HepG2 (cell line): ENCODE results near the gene ASB4. TPM values are rescaled to one million over a fixed set of nuclear protein-coding genes. Genes with fewer than 3 reads are reported as not detected.

Experiments used
- ATAC-seq: fragments of 200-7000 bp; cut with Tn5 transposase; 3 replicates; pipeline ENCODE4 v1.9.1; 2020; ENCODE audit warnings: mild to moderate bottlenecking, moderate library complexity
- BruUV-seq: library from RNA; stranded (reverse); fragments of 400-500 nt; replicated peaks from 2 replicates; lab custom pipeline; 2021; lab: Mats Ljungman, UMichigan
- CTCF ChIA-PET: fragments of 300-600 bp; formaldehyde crosslinking; extraction: SDS; loops from one replicate; lab custom pipeline; 2021; ENCODE audit warnings: low total read pairs, inconsistent platforms, low intra/inter-chr PET ratio; lab: Yijun Ruan, JAX
- POLR2A ChIA-PET: fragments of 350-600 bp; sonication (Branson Sonifier 250); formaldehyde crosslinking; loops from one replicate; lab custom pipeline; 2020; ENCODE audit warnings: antibody characterized with exemption, inconsistent platforms; lab: Yijun Ruan, JAX
- DNase-seq: peaks from one replicate; pipeline ENCODE4 v3.0.0-alpha.2; 2015; ENCODE audit warnings: low spot score
- FAIRE-seq: peaks from 3 replicates; lab custom pipeline; 2011; peaks lifted over from hg19 to GRCh38; lab: Jason Lieb, UNC
- H2AFZ ChIP-seq: one replicate; pipeline ENCODE4 v1.6.1; 2011; ENCODE audit warnings: low read length, inconsistent platforms
- H3K27ac ChIP-seq: fragments of 300-600 bp; 3 replicates; pipeline ENCODE4 v1.8.0; 2011; ENCODE audit warnings: mixed run types, mild to moderate bottlenecking, mixed read lengths, low read length, inconsistent platforms; ENCODE audit not compliant: insufficient read depth; ENCODE audit errors: extremely low read length
- H3K27me3 ChIP-seq, 2 experiments: fragments of 200-600 bp in 1 of 2; 2 replicates in 1 of 2; 3 replicates in 1 of 2; pipeline versions ENCODE4 v1.6.0 to v1.8.0; 2011; ENCODE audit warnings: low read length in 2 of 2, mild to moderate bottlenecking in 2 of 2, moderate library complexity in 2 of 2, inconsistent platforms in 1 of 2; ENCODE audit not compliant: insufficient read depth in 2 of 2, control insufficient read depth in 1 of 2
- H3K36me3 ChIP-seq, 2 experiments: fragments of 200-600 bp in 1 of 2; replicated peaks in 1 of 2; 2 replicates in 1 of 2; 3 replicates in 1 of 2; pipeline versions ENCODE4 v1.5.1 to v1.8.0; 2011; ENCODE audit warnings: low read length in 2 of 2, inconsistent platforms in 1 of 2; ENCODE audit not compliant: insufficient read depth in 2 of 2, control insufficient read depth in 1 of 2
- H3K4me1 ChIP-seq: 2 replicates; pipeline ENCODE4 v1.5.1; 2012; ENCODE audit warnings: low read length, inconsistent platforms; ENCODE audit not compliant: insufficient read depth
- H3K4me2 ChIP-seq: 2 replicates; pipeline ENCODE4 v1.6.0; 2011; ENCODE audit warnings: low read depth, low read length, inconsistent platforms
- H3K4me3 ChIP-seq, 3 experiments: fragments of 200-600 bp in 1 of 3; sonication (generic), shearing (Covaris generic) in 1 of 3; replicated peaks in 1 of 3; 2 replicates each; pipeline ENCODE4 v1.5.1; 2011 to 2016; ENCODE audit warnings: low read length in 3 of 3, inconsistent platforms in 2 of 3, low read depth in 2 of 3, mild to moderate bottlenecking in 2 of 3, control low read depth in 1 of 3, mixed read lengths in 1 of 3; ENCODE audit not compliant: insufficient read depth in 1 of 3
- H3K79me2 ChIP-seq: one replicate; pipeline ENCODE4 v1.6.1; 2011; ENCODE audit warnings: low read length, inconsistent platforms; ENCODE audit not compliant: insufficient read depth
- H3K9ac ChIP-seq: 2 replicates; pipeline ENCODE4 v1.6.0; 2011; ENCODE audit warnings: mild to moderate bottlenecking, low read depth, low read length, inconsistent platforms; ENCODE audit not compliant: insufficient read depth
- H3K9me3 ChIP-seq: 2 replicates; pipeline ENCODE4 v1.5.1; 2012; ENCODE audit warnings: mild to moderate bottlenecking, low read length
- H4K20me1 ChIP-seq: 2 replicates; pipeline ENCODE4 v1.6.0; 2011; ENCODE audit warnings: inconsistent platforms, mild to moderate bottlenecking, low read length, moderate library complexity; ENCODE audit not compliant: insufficient read depth
- AHR ChIP-seq: IDR thresholded peaks from 2 replicates; pipeline ENCODE4 v1.6.1; 2018; ENCODE audit warnings: missing genetic modification reagents, missing compliant biosample characterization
- FOSL1 ChIP-seq: sonication (generic); formaldehyde crosslinking; IDR thresholded peaks from 2 replicates; pipeline ENCODE4 v1.9.0; 2021; ENCODE audit warnings: missing genetic modification reagents, borderline replicate concordance
- HMGA1 ChIP-seq: sonication (generic); formaldehyde crosslinking; conservative IDR thresholded peaks from 2 replicates; pipeline ENCODE4 v1.4.0; 2020; ENCODE audit warnings: missing genetic modification reagents
- HMGXB4 ChIP-seq, 2 experiments: sonication (generic) in 1 of 2; formaldehyde crosslinking in 1 of 2; IDR thresholded peaks; 2 replicates each; pipeline versions ENCODE4 v1.4.0 to v1.6.1; 2018 to 2020; ENCODE audit warnings: missing genetic modification reagents in 2 of 2, borderline replicate concordance in 1 of 2, low read depth in 1 of 2, mild to moderate bottlenecking in 1 of 2, missing biosample characterization in 1 of 2
- IRF1 ChIP-seq: sonication (generic); formaldehyde crosslinking; IDR thresholded peaks from 2 replicates; pipeline ENCODE4 v1.4.0; 2020; ENCODE audit warnings: low read depth, mild to moderate bottlenecking, missing genetic modification reagents
- KAT7 ChIP-seq: IDR thresholded peaks from 2 replicates; pipeline ENCODE4 v1.6.1; 2018; ENCODE audit warnings: borderline replicate concordance, missing compliant biosample characterization
- MLXIP ChIP-seq: sonication (generic); formaldehyde crosslinking; IDR thresholded peaks from 2 replicates; pipeline ENCODE4 v1.9.0; 2021; ENCODE audit warnings: missing genetic modification reagents, borderline replicate concordance
- NFE2L2 ChIP-seq: fragments of 150-350 bp; IDR thresholded peaks from 2 replicates; pipeline ENCODE4 v1.6.1; 2014; ENCODE audit warnings: low read length
- NRL ChIP-seq: sonication (generic); formaldehyde crosslinking; IDR thresholded peaks from 2 replicates; pipeline ENCODE4 v1.5.0; 2020; ENCODE audit warnings: missing genetic modification reagents, mild to moderate bottlenecking, moderate library complexity, borderline replicate concordance
- PLRG1 ChIP-seq: fragments of 450-650 bp; conservative IDR thresholded peaks from 2 replicates; pipeline ENCODE4 v1.6.1; 2016
- SMAD3 ChIP-seq: sonication (generic); formaldehyde crosslinking; IDR thresholded peaks from 2 replicates; pipeline ENCODE4 v1.4.0; 2020; ENCODE audit warnings: missing genetic modification reagents
- SP5 ChIP-seq: IDR thresholded peaks from 2 replicates; pipeline ENCODE4 v1.6.1; 2016; ENCODE audit warnings: low read depth, borderline replicate concordance
- SSRP1 ChIP-seq: IDR thresholded peaks from 2 replicates; pipeline ENCODE4 v1.6.1; 2016; ENCODE audit warnings: control low read depth
- TMF1 ChIP-seq: sonication (generic); formaldehyde crosslinking; IDR thresholded peaks from 2 replicates; pipeline ENCODE4 v1.8.1; 2022; ENCODE audit warnings: low read depth, missing genetic modification reagents
- TRIM24 ChIP-seq: sonication (generic); formaldehyde crosslinking; IDR thresholded peaks from 2 replicates; pipeline ENCODE4 v1.8.0; 2022; ENCODE audit warnings: mild to moderate bottlenecking, missing genetic modification reagents
- ZNF567 ChIP-seq: sonication (generic); formaldehyde crosslinking; IDR thresholded peaks from 2 replicates; pipeline ENCODE4 v1.8.1; 2023; ENCODE audit warnings: mild to moderate bottlenecking, missing genetic modification reagents, borderline replicate concordance
- ZXDC ChIP-seq: sonication (generic); formaldehyde crosslinking; IDR thresholded peaks from 2 replicates; pipeline ENCODE4 v1.5.0; 2020; ENCODE audit warnings: mild to moderate bottlenecking, missing genetic modification reagents
- WGBS: methylation state at CpG from one replicate; pipeline ENCODE4 v1.1.6; 2017; ENCODE audit warnings: low lambda C conversion rate; 5-methylcytosine and 5-hydroxymethylcytosine counted together
- in situ Hi-C: cut with HindIII; loops from 2 replicates; pipeline ENCODE4 v1.10.0; 2017; ENCODE audit warnings: low pct_unique_long_range_greater_than_20kb; ENCODE audit not compliant: extremely low pct_ligation_motif_present
- intact Hi-C: fragments of 100-400 bp; cut with micrococcal nuclease; formaldehyde crosslinking; loops from one replicate; pipeline ENCODE4 v1.10.0; 2022; ENCODE audit not compliant: unreplicated experiment
- polyA plus RNA-seq, 8 experiments: library from polyadenylated mRNA; depleted of rRNA in 3 of 8; stranded (reverse) in 7 of 8; unstranded in 1 of 8; fragments of >200 nt; fragmentation: Illumina TruSeq in 4 of 8; extraction: Trizol in 4 of 8; gene quantifications; 2 replicates each; pipeline versions ENCODE4 v1.2.1 to v1.2.3, GENCODE V29; 2011 to 2016; ENCODE audit warnings: low read depth in 4 of 8, missing spikeins in 1 of 8, mixed read lengths in 1 of 8; ENCODE audit not compliant: insufficient read depth in 1 of 8
- total RNA-seq, 5 experiments: library from RNA; depleted of rRNA; stranded (reverse); fragments of >200 nt; fragmentation: Illumina TruSeq; extraction: Trizol; gene quantifications; 2 replicates each; pipeline ENCODE4 v1.2.3, GENCODE V29; 2016; ENCODE audit warnings: low read depth in 1 of 5

ASB4 gene
- total and polyA plus RNA-seq, 2 of the 13 experiments (the other 11 are each of a cell fraction or from before 2014, with no cell fraction given): 1.1 to 4.0 TPM

GRCh38 chr7:95584769-95585425, 99.2 kb downstream of the ASB4 start:
- ATAC-seq: no peak
- TF ChIP-seq PLRG1 (no peak), ZNF567 (no peak), NFE2L2 (no peak), SP5 (CRISPR knock-in tag) (no peak), IRF1 (CRISPR knock-in tag) (no peak), ZXDC (CRISPR knock-in tag) (no peak), HMGA1 (CRISPR knock-in tag) (no peak), SSRP1 (CRISPR knock-in tag) (no peak), FOSL1 (CRISPR knock-in tag) (no peak), TRIM24 (CRISPR knock-in tag) (no peak), AHR (CRISPR knock-in tag) (no peak), HMGXB4 (CRISPR knock-in tag; IDR thresholded peaks at IDR 0.05; ENCODE audit: borderline replicate concordance in 1 of 2, low read depth in 1 of 2) (no peak), TMF1 (no peak), NRL (no peak), MLXIP (CRISPR knock-in tag) (no peak), SMAD3 (no peak), KAT7 (no peak)
- Histone ChIP-seq H3K9ac (no peak overlapping the region), H3K4me3 (no peak overlapping the region), H3K9me3 (no peaks in the 10 kb centered on the region), H3K27ac (no peak overlapping the region), H3K4me2 (no peak overlapping the region), H3K36me3 (no peaks in the 10 kb centered on the region), H3K79me2 (no peaks in the 10 kb centered on the region), H3K4me1 (peaks cover 9% of the 10 kb centered on the region), H2AFZ (no peak overlapping the region), H4K20me1 (no peaks in the 10 kb centered on the region), H3K27me3 (no peaks in the 10 kb centered on the region)
- FAIRE-seq: no peak
- WGBS: 0% methylated on average over 1 of the region's 1 CpG
- POLR2A ChIA-PET: no interaction called here
- BruUV-seq: no TSS peak
- in situ Hi-C loops (no loop called here), intact Hi-C loops (no loop called here)
- DNase-seq: no peak
- CTCF ChIA-PET: no interaction called here
